Activated CD8-positive, alpha-beta memory T cell treated with anti-CD3 and anti-CD28 coated beads for 24 hours (primary cell): ENCODE data around the gene ZNF79.
A peak's percentile ranks its signal among the peaks of the same experiment; 100 is the strongest.

ENCODE experiments used
- DNase-seq: peaks from one replicate; pipeline ENCODE4 v3.0.0-alpha.2; 2020

ZNF79 gene

GRCh38 chr9:127430415-127430814 is 6.2 kb downstream of the ZNF79 start:
- DNase-seq = no peak

GRCh38 chr9:127437497-127438264 is 13.5 kb downstream of the ZNF79 start:
- no peak for DNase-seq

GRCh38 chr9:127438394-127438793 is 14.2 kb downstream of the ZNF79 start:
- no peak for DNase-seq

GRCh38 chr9:127444283-127444920 is 20.2 kb downstream of the ZNF79 start:
- peak; percentile 77 for DNase-seq

- DNase-seq = peak; percentile 79
These were observed 21.0 kb downstream of the ZNF79 start for GRCh38 chr9:127444921-127445850.

- DNase-seq = peak; percentile 76
These were observed 21.9 kb downstream of the ZNF79 start for GRCh38 chr9:127445851-127446712.

GRCh38 chr9:127446713-127447415 is 22.7 kb downstream of the ZNF79 start:
- peak; percentile 67 for DNase-seq

- DNase-seq = peak; percentile 66
These were observed 23.4 kb downstream of the ZNF79 start for GRCh38 chr9:127447416-127448111.

GRCh38 chr9:127448112-127448805 is 24.1 kb downstream of the ZNF79 start:
- peak; percentile 64 for DNase-seq

GRCh38 chr9:127449332-127449966 is 25.3 kb downstream of the ZNF79 start:
- DNase-seq = peak; percentile 72

- no peak for DNase-seq
These were observed 26.1 kb downstream of the ZNF79 start for GRCh38 chr9:127450243-127450760.

GRCh38 chr9:127450830-127451607 is 26.8 kb downstream of the ZNF79 start, which contains the start of the genes LRSAM1 and RPL12:
Gene LRSAM1 (plus strand): TSS chr9:127451510. CDS start chr9:127454528, 3,018 bp downstream.
Gene RPL12 (minus strand): TSS chr9:127451406. CDS start chr9:127451317, 89 bp downstream.
- DNase-seq = peak; percentile 100

GRCh38 chr9:127451608-127451857 is 27.4 kb downstream of the ZNF79 start:
- DNase-seq = no peak

- DNase-seq = peak; percentile 76
These were observed 27.9 kb downstream of the ZNF79 start for GRCh38 chr9:127451858-127452656.

- no peak for DNase-seq
These were observed 28.5 kb downstream of the ZNF79 start for GRCh38 chr9:127452691-127453090.

GRCh38 chr9:127455324-127455992 is 31.3 kb downstream of the ZNF79 start:
- peak; percentile 64 for DNase-seq

GRCh38 chr9:127457191-127457878 is 33.2 kb downstream of the ZNF79 start:
- no peak for DNase-seq
